MV-4-11 (cell line): Measurements from ENCODE around the gene ZNF837.
"Not testable (repeated sequence)": the region's sequence is repeated elsewhere in the genome, so short reads cannot be mapped to it uniquely, and the experiment has no call there.

Experiments used
- DNase-seq: peaks from one replicate; lab custom pipeline; 2025; lab: John Stamatoyannopoulos, UW

Gene ZNF837

DNA sequence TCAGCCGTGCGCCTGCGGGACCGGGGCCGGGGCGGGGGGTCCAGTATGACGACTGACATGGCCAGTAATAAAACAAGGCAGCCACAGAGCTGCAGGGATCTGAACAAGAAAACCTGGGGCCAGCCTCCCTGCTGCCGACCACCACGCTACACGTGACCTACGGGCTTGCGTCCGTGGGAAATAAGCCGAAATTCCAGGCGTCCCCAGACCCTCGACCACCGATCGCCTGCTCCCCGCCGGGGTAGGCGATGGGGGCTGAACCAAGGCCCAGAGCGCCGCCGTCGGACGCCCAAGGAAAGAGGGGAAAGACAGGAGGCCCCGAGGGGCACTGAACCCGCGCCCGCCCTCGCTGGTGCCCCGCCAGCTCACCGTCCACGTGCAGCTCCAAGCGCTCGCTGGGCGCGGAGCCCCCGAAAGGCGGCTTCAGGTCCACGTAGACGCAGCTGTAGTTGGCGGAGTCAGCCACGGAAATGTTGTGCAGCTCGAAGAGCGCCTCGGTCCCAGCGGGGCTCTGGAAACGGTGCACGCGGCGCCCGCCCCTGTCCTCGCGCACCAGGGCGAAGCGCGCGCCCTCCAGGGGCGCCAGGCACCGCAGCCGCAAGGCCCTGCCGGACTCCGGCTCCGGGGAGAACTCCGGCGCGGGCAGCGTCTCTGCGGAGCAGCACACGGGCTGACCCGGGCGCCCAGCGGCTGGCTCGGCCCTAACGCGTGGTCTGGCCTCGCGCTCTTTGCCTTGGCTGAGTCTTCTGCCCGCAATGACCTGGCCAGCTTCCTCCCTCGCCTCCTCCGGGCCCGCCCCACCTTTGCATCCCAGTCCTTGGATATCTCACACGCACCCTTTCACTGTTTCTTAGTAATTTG lies 30.6 kb downstream of the ZNF837 start:
- no peak for DNase-seq

DNA sequence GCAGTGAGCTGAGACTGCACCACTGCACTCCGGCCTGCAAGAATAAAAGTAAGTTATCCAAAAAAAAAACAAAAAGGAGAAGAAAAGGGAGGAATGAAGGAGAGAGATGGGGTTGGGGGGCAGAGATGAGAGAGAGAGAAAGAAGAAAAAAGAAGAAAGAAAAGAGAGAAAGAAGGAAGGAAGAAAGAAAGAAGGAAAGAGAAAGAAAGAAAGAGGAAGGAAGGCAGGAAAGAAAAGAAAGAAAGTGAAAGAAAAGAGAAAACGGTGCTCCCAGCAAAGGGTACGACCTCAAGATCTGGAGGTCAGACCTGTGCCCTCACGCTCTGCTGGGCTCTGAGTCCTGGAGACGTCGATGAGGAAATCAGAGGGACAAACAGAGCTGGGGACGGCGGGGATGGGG lies 31.2 kb downstream of the ZNF837 start:
- peak; percentile 31 for DNase-seq

DNA sequence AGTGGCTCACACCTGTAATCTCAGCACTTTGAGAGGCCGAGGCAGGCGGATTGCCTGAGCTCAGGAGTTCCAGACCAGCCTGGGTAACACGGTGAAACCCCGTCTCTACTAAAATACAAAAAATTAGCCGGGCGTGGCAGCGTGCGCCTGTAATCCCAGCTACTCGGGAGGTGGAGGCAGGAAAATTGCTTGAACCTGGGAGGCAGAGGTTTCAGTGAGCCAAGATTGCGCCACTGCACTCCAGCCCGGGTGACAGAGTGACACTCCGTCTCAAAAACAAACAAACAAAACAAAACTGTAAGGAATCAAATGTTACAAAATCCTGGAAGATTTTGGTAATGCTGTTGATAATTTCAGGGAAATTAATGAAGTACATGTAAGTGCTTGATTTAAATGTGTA lies 32.8 kb downstream of the ZNF837 start:
- DNase-seq, result not testable (repeated sequence)

DNA sequence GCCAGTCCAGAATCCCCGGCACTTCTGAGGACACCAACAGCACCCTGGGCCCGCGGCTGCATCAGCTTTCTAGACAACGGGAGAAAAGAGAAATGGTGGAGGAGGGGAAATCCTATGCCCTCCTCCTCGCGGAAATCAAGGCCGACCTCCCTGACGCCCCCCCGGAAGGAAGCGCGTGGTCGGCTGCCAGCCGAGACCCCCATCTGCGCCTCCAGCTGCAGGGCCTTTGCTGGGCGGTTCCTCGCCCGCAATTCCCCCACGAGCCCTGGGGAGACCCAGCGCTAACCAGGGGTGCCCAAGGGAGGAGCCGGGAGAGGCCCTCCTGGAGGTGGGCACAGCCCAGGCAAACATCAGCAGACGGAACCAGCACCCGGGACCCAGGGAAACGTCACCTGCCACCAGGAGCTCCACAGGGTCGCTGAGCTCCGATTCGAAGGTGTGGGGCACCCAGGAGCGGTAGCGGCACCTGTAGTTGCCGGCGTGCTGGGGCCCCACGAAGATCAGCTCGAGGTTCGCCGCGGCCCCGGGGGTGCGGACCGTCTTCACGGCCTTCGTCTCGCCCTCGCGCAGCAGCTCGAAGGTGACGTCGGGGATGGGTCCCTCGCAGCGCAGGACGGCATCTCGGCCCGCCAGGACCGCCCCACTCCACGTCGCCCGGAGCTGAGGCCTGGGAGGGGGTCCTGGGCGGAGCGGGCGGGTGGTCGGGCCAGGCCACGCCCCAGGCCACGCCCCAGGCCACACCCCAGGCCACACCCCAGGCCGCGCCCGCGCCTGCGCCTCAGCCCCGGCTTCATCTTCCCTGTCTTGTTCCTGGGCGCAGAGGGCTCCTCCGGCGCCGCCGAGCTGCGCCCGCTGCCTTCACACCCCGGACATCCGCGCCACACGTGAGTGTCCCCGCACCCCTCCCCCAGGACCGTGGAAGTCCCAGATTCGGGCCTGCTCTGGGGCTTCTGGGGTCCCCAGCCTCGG lies 33.6 kb downstream of the ZNF837 start:
- DNase-seq, result no peak

DNA sequence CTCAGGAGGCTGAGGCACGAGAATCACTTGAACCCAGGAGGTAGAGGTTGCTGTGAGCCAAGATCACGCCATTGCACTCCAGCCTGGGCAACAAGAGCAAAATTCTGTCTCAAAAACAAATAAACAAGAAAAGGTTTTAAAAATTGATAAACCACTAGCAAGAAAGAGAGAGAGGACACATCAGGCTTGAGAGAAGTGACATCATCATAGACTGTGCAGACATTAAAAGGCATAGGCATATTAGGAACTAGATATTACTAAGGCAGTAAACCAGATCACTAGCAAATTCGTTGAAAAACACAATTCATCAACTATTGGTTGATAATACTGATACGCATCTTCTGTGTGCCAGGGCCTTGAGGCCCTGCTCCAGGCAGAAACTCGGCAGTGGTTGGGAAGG lies 35.3 kb downstream of the ZNF837 start:
- DNase-seq, result no peak

DNA sequence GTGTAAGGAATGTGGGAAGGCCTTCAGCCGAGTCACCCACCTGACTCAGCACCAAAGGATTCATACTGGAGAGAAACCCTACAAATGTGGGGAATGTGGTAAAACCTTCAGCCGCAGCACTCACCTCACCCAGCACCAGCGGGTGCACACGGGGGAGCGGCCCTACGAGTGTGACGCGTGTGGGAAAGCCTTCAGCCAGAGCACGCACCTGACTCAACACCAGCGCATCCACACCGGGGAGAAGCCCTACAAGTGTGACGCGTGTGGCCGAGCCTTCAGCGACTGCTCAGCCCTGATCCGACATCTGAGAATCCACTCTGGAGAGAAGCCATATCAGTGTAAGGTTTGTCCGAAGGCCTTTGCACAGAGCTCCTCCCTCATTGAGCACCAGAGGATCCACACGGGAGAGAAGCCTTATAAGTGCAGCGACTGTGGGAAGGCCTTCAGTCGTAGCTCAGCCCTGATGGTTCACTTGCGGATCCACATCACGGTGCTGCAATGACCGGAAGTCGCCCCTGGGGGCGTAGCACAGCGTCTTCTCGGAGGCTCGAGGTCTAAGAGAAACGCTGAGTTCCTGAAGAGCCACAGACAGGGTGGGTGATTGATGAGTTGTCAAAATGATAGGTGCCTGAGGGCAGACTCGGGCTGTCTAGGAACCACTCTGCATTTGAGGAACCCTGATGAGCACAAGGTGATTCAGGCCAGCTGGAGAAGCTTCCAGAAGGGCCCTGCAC lies 41.8 kb downstream of the ZNF837 start:
- no peak for DNase-seq

DNA sequence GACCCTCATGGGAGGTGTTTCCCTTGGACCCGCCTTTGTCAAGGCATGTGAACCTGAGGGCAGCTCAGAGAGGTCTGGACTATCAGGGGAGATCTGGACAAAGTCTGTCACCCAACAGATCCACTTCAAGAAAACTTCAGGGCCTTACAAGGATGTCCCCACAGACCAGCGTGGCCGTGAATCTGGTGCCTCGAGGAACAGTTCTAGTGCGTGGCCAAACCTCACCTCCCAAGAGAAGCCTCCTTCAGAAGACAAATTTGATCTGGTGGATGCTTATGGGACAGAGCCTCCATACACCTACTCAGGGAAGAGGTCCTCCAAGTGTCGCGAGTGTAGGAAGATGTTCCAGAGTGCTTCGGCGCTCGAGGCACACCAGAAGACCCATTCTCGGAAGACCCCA lies 42.5 kb downstream of the ZNF837 start:
- no peak for DNase-seq

DNA sequence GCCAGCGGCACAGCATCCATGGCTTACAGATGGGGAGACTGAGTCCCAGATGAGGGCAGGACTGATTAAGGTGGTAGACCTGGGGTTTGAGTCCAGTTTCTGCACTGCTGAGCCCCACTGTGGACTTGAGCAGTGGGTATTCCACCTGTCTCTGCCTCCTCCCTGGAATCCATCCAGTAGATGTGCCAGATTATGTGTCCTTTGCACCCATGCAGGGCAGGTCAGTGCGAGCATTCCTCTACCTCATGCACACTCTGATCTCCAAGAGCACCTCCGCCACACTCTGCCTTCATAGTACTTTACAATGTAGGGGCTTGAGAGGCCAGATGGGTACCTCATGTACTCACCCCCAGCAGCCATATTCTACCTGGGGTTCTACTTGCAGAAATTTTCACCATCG lies 44.0 kb downstream of the ZNF837 start:
- DNase-seq, result no peak

DNA sequence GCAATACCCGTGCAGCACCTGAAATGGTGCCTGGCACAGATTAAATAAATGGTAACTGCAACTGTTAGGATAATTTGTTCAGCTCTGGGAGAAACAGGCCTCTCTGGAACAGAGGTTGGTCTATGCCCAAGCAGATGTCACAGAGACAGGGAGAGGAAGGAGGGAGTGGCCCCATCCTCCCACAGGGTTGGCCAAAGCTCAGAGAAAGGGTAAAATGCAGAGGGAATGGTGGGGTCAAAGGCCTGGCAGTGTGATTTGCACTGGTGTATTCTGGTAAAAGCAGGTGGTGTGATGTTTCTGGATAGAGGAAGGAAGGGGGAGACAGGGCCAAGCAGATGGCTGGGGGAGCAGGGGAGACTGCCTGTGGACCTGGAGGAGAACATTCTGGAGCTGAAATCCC lies 44.6 kb downstream of the ZNF837 start:
- no peak for DNase-seq

DNA sequence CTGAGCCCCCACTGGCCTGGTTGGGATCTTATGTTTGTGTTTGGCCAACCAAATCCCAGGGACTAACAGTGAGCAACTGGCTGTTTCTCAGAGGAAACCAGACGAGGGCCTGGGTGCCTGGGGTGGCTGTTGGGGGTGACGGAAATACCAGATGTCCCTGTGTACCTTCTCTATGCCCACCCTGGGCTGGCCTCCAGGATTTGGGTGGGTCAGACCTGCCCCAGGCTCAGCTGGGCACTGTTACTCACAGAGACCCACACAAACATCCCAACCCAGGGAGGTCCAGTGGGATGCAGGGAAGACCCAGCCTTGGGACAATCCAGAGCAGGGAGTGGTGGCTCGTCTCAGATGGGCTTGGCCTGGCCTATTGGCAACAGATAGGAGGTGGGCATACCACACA lies 45.2 kb downstream of the ZNF837 start:
- DNase-seq, result no peak

DNA sequence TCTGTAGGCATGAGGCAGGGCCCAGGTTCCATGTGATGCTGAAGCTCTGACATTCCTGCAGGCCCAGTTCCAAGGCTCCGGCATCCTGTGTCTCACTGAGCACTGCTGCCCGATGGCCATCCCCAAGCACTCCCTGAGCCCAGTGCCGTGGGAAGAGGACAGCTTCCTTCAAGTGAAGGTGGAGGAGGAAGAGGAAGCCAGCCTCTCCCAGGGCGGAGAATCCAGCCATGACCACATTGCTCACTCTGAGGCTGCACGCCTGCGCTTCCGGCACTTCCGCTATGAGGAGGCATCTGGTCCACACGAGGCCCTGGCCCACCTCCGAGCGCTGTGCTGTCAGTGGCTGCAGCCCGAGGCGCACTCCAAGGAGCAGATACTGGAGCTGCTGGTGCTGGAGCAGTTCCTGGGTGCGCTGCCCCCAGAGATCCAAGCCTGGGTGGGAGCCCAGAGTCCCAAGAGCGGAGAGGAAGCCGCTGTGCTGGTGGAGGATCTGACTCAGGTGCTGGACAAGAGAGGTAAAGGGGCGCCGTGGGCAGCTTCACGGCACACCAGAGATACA lies 46.1 kb downstream of the ZNF837 start:
- no peak for DNase-seq

DNA sequence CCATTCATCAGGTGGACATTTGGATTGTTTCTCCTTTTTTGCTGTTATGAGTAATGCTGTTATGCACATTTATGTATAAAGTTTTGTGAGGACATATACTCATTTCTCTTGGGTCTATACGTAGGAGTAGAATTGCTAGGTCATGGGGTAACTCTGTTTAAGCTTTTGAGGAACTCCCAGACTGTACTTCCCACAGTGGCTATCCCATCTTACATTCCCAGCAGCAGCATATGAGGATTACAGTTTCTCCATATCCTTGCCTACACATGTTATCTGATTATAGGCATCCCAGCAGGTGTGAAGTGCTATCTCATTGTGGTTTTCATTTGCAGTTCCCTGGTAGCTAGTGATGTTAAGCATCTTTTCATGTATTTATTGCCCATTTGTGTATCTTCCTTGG lies 48.1 kb downstream of the ZNF837 start:
- DNase-seq, result no peak

DNA sequence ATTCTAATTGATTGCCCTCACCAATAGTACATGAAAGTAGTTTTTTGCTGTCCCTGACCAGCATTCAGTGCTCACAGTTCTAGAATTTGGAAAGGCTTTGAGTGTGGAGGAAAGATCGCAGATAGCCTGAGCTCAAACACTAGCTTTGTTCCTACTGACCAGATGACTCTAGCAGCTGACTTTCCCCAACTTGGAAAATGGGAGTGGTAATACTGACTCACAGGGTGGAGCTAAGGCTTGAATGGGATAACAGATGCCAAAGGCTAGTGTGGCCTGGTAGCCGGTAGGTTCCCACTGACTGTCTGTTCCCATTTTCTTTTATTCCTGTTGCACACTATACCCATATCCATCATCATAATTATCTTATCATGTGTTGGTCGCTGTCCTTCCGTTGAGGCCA lies 50.4 kb downstream of the ZNF837 start:
- no peak for DNase-seq

DNA sequence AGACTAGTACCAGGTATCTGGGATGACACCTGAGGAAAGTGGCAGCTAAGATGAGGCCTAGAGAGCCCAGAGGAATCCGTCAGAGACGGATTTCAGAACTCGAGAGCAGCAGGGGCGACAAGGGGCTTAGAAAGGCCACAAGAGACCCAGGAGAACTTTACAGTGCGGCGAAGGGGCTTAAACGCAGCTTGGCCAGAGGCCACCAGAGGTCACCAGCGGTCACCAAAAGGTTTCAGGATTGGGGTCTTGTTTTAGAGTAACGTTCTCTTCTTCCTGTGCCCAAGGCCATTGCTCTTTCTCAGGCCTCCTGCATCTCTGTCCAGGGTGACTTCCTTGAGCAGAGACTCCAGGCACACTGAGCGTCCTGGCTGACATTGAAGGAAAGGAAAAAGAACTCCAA lies 51.8 kb downstream of the ZNF837 start:
- peak; percentile 42 for DNase-seq

DNA sequence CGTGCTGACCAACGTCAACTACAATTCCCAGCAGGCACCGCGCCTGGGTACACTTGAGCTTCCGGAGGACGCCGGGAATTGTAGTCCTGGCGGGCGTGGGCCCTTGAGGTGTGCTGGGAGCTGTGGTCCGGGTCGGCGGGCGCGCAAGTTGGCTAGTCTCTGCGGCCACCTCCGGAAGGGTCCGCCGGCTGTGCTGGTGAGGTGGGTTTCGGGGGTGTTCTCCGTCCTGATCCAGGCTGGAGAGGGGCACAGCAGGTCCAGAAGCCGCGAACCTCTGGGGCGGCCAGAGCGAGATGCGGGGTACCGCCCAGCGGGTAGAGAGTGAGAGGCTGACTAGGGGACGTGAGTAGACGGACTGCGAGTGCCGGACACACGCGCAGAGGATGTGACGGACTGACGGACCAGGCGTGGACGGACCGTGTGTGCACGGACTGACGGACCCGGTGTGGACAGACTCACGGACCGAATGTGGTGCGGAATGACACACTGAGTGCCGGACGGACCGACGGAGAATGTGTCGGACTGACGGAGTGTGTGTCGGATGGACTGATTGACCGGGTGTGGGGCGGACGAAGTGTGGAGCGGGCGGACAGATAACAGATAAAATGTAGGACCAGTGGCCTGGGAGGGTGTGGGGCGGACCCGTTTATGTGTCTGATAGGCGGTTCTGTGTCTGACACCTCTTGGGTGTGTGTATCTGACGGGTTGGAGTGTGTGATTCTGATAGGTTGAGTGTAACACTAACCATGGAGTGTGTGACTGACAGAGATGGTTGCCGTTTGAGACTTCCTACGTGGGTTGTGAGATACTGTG lies 53.7 kb downstream of the ZNF837 start, which contains the start of gene ZSCAN22:
Gene ZSCAN22, plus strand, starts transcription at position 81 of the 813 bp plus-strand sequence. CDS start 7,809 bp downstream, outside the sequence.
- DNase-seq, result peak; percentile 94

DNA sequence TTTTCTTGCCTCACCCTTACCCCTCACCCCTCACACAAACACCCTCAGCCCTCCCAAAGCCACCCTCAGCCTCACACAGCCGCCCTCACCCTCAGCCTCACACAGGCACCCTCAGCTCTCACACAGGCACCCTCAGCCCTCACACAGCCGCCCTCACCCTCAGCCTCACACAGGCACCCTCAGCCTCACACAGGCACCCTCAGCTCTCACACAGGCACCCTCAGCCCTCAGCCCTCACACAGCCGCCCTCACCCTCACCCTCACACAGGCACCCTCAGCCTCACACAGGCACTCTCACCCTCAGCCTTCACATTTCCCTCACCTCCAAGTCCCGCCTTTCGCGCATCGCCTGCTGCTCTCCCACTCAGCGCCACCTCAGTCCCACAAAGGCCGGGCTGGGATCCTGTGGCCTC lies 54.3 kb downstream of the ZNF837 start:
- no peak for DNase-seq

DNA sequence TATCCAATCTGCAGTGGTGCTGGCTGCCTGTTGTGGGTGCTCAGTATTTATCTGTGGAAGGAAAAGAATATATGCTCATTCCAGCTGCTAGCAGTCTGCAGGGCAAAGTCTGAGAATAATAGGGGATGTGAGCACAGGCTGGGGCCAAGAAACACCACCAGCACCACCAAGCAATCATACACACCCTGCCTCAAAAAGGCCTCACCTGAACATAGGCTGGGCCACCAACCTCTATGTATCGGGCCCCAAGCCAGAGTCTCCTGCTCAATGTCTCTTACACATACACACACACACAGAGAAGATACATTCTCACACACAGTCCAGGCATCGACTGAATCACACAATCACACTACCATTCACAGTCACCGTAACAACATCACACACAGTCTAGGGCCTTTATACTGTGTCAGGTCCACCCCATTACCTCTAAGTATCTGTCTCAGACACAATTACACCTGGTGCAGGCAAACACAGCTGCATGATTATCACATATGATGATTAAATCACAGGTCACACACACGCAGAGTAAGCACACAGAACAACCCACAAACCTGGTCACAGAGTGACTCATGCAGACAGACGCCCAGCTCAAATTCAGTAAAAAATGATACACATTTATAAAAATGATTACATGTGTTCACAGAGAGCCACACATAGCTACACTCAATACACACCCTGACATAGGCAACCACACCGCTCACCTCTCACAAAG lies 55.4 kb downstream of the ZNF837 start:
- DNase-seq, result no peak

DNA sequence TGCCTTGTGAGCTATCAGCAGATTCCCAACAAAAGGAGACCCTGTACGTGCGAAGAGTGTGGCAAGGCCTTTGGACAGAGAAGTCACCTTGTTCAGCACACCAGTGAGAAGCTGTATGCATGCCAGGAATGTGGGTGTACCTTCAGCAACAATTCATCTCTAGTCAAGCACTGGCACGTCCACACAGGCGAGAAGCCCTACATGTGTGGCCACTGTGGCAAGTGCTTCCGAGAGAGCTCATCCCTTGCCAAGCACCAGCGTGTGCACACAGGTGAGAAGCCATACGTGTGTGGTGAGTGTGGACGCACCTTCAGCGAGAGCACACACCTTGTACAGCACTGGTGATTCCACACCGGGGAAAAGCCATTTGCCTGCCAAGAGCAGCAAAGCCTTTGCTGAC lies 61.6 kb downstream of the ZNF837 start:
- DNase-seq, result no peak

DNA sequence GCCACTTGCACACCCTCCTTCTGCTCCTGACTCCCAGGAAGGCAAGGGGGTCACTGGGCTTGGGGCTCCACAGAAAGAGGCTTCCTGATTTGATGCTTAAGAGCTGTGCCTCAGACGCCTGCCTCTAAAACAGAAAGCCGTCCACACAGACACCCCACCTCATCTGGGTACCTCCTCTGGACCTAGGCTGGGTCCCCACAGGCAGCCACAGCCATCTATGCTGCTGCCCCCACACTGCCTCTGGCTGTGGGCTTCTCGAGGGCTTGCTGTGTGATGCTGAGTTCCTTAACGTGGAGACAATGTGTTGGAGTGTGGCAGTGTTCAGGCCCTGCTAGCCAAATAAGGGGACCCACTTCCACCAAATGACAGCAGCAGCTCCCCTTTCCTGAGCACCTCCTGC lies 62.5 kb downstream of the ZNF837 start:
- no peak for DNase-seq
